Mononuclear cell (primary cell): ENCODE measurements around the gene HDHD5. TPM values are rescaled to one million over a fixed set of nuclear protein-coding genes. Genes with fewer than 3 reads are reported as not detected.

Source experiments
- H3K27me3 ChIP-seq: 2 replicates; pipeline ENCODE4 v1.6.0; 2011; ENCODE audit warnings: low read length, control low read depth; ENCODE audit not compliant: insufficient read depth
- H3K4me1 ChIP-seq: 2 replicates; pipeline ENCODE4 v1.5.1; 2011; ENCODE audit warnings: mild to moderate bottlenecking, low read length, control low read depth; ENCODE audit not compliant: insufficient read depth
- H3K4me3 ChIP-seq: 2 replicates; pipeline ENCODE4 v1.5.1; 2011; ENCODE audit warnings: mild to moderate bottlenecking, low read length, moderate library complexity
- H3K9me3 ChIP-seq: 2 replicates; pipeline ENCODE4 v1.5.1; 2011; ENCODE audit warnings: low read depth, mild to moderate bottlenecking, control low read depth, low read length
- total RNA-seq: library from RNA; depleted of rRNA; stranded (reverse); fragments of >200 nt; gene quantifications from one replicate; pipeline ENCODE4 v1.2.3, GENCODE V29; 2012

The HDHD5 gene
- total RNA-seq, 1 donor, result 12.5 TPM

DNA sequence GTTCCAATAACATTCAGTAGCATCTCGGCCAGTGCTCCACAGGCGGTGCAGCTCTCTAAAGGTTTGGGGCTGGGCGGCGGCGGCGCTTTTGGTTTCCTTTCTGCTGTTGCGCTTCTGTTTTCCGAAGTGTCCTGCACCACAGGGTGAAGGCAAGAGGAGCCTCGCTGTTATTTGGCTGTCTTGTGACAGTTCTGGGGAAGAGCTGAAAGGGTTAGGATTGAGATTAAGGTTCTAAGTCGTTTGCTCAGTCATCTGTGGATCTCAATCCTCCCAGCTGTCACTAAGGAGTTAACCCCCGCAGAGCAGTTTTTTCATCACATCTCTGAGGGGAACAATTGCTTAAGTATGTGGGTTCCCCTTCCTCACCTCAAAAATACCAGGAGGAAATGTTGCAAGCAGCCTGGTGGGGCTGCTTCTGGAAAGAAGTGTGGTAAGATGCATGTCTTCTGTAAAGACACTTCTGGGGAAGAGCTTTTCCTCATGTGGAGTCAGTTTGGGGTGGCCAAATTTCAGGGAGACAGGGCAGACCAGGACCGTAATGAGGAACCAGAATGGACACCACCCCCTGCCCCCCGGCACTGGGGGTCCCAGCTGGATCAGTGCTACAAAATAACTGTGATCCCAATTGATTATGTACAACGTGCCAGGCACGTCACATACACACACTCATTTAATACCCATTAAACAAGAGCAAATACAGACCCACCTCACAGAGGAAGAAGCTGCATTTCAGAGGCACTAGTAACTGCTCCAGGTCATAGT, 52.1 kb downstream of the HDHD5 start:
- H3K27me3 ChIP-seq, result no peaks in the 10 kb centered on the region
- no peaks in the 10 kb centered on the region for H3K9me3 ChIP-seq
- H3K4me3 ChIP-seq, result no peak overlapping the region
- peaks cover 98% of the 10 kb centered on the region for H3K4me1 ChIP-seq

DNA sequence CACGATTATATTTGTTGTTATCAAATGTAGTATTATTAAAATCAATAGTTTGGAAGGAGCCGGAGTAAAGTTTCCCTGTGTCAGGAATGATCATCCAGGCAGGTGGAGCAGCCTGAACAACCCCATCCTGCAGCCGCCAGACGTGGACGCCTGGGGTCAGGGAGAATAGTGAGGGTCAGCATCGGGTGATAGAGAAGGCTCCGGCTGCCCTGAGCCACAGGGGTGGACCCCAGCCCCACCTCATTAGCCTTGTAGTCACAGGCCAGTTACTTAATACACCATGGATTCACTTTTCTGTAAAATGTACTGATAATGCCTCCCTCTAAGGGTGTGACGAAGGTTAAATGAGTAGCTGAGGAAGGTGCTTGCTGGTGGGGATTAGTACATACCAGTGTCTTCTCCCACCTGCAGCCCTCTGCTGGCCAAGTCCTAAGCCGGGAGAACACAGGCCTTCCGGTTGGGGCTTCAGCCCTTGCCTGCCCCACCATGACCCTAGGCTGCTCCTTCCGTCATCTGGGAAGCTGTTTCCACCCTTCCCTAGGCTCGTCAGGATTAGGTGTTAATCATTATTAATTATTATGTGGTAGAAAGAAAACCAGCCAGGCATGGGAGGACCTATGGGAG, 52.8 kb downstream of the HDHD5 start:
- Histone ChIP-seq H3K4me3 (no peak overlapping the region), H3K27me3 (no peaks in the 10 kb centered on the region), H3K9me3 (no peaks in the 10 kb centered on the region), H3K4me1 (peaks cover 98% of the 10 kb centered on the region)

DNA sequence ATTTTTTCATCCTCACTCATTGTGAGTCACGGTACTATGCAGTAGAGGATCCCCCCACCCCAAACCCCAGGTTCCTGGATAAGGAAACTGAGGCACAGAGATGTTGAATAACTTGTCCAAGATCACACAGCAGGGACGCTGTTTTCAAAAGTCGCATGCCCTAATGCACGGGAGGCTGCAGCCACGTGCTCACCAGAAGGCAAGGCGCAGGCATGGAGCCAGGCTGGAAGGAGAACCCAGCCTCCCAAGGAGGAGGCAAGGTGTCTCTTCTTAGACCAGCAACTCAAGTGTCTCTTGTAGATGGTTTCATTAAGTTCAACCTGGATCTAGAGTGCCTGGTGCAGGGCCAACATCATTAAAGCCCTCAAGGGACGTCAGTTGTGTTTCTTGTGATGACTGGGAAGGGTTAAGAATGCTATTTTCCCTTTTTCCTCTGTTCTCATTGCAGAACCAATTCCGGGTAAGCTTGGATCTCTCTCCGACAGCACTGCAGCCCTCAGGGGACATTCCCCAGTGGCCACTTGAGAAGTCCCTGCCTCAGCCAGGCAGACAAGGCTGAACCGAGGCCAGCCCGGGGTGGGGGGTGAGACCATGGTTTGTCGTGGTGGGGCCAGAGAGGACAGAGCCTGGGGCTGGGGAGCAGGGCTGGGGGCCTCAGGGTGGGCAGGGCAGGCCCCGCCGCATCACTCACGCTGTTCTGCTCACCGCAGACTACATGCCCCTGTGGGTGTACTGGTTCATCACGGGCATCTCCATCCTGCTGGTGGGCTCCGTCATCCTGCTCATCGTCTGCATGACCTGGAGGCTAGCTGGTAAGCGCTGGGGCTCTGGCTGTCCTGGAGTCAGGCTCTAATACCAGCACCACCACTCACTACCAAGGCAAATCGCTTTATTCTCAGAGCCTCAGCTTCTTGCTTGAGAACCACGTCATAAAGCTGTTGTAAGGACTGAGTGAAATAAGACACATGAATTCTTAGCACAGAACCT, 53.6 kb downstream of the HDHD5 start:
- no peak overlapping the region for H3K4me3 ChIP-seq
- H3K27me3 ChIP-seq, result no peaks in the 10 kb centered on the region
- H3K4me1 ChIP-seq, result peaks cover 100% of the 10 kb centered on the region
- no peaks in the 10 kb centered on the region for H3K9me3 ChIP-seq

DNA sequence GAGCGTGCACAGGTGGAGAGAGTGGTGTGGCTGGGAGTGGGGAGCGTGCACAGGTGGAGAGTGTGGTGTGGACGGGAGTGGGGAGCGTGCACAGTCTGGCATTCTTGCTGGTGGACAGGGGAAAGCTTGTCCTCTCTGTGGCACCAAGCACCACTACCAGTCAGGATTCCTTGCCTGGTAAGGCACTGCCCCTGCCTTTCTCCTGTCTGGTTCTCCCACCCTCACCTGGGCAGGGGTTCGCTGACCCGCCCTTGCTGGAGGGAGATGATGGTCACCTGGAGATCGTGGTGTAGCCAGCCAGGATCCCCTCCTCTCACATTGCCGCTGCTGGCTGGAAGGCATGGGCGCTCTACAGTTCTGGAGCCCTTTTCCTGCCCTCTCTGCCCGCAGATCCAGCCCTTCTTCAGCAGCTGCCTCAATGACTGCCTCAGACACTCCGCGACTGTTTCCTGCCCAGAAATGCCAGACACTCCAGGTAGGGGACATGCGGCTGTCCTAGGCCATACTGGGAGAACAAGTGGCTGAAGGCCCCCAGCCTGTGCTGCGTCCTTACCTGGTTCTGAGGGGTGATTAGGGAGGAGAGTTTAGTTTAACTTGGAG, 54.6 kb downstream of the HDHD5 start:
- Histone ChIP-seq H3K27me3 (no peaks in the 10 kb centered on the region), H3K4me3 (no peak overlapping the region), H3K9me3 (no peaks in the 10 kb centered on the region), H3K4me1 (peaks cover 100% of the 10 kb centered on the region)

DNA sequence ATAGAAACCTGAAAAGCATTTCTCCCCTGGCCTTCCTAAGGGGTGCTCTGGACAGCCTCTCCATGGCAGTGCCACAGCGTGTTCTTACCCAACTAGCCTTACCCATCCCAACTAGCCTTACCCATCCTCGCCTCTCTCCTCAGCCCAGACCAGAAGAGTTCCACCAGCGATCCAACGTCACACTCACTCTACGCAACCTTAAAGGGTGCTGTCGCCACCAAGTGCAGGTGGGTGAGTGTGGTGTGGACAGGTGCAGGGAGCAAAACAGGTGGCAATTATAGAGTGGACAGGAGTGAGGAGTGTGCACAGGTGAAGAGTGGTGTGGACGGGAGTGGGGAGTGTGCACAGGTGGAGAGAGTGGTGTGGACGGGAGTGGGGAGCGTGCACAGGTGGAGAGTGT, 55.7 kb downstream of the HDHD5 start:
- H3K27me3 ChIP-seq, result no peaks in the 10 kb centered on the region
- H3K4me3 ChIP-seq, result no peak overlapping the region
- H3K4me1 ChIP-seq, result peaks cover 100% of the 10 kb centered on the region
- no peaks in the 10 kb centered on the region for H3K9me3 ChIP-seq

DNA sequence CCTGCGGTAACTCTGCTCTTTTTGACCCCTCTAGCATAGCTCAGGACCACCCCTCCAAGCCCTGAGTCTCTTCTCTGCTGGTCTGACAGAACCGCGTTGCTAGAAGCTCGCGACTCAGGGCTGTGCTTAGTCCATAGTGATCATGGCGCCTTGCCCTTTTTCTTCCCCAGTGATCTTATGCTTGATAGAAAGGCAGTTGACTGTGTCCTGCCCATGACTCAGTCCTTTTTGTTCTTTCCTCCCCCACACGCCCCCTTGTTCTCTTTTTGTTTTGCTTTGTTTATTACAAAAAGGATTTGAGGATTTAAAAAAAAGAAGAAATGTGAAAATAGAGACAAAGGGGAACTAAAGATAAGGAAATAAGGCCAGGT, 56.8 kb downstream of the HDHD5 start:
- Histone ChIP-seq H3K4me1 (peaks cover 100% of the 10 kb centered on the region), H3K4me3 (no peak overlapping the region)

DNA sequence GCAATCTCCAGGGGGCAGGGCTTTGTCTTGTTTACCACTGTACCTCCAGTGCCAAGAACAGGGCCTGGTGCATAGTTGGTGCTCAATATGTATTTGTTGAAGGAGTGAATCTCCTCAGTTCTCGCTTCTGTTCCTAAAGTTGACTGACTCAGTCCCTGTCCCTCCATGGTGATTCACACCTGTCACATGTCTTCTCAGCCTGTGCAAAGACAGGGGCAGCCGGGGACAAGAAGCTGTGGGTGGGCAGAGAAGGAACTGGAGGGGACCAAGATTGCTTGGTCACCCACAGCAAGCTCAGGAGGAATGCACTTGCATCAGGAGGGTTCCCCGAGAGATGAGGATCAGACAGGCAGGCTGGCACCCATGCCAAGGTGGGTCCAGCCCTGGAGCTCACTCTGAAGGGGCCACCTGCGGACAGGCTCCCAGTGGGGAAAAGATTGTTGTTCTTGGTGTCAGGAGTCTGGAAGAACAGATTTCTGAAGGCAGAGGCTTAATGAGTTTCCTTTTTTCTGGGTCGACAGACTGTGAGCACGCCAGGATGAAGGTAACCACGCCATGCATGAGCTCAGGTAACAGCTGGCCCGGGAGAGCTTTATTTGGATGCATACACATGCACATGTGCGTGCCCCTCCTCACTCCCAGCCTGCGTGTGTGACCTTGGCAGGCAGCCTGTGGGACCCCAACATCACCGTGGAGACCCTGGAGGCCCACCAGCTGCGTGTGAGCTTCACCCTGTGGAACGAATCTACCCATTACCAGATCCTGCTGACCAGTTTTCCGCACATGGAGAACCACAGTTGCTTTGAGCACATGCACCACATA, 57.4 kb downstream of the HDHD5 start:
- Histone ChIP-seq H3K9me3 (no peaks in the 10 kb centered on the region), H3K27me3 (no peaks in the 10 kb centered on the region), H3K4me1 (peaks cover 100% of the 10 kb centered on the region), H3K4me3 (no peak overlapping the region)

More for the DNA sequence above, 56.8 kb downstream of the HDHD5 start:
- Histone ChIP-seq H3K9me3 (no peaks in the 10 kb centered on the region), H3K27me3 (no peaks in the 10 kb centered on the region)

DNA sequence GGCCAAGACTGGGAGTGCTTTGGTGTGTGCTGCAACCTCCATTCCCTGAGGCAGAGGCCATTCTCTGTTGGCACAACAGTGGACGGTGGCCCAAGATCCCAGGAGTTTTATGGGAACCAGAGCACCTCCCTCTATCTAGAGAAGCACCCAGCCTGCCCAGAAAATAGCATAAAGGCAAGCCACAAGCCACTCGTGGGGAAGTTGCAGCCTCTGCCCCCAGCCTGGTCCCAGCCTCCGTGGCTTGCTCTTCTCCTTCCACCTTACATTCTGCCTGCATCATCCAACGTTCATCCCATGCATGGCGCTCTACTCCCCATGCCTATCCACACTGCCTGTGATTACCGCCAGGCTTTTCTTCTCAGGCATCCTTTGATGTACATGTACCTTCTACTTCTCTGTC, 58.5 kb downstream of the HDHD5 start:
- Histone ChIP-seq H3K4me3 (no peak overlapping the region), H3K4me1 (peaks cover 100% of the 10 kb centered on the region)

DNA sequence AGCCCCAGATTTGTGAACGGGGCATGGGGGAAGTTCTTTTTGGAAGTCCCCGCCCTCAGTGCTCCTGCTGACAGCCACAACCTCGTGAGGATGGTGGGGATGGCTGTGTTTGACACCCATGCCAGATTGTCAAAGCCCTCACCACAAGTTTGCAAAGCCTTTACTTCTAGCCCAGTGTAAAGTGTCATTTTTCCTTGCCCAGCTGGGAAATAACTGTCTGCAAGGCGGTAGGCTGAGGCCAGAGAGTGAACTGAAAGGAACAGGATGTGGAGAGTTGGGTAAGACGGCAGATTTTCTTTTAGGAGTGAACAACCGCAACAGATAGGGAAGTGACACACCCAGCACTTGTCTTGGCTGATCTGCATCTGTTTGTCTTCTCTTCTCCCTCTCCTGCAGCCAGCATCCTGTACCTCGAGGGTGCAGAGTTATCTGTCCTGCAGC, 60.7 kb downstream of the HDHD5 start:
- Histone ChIP-seq H3K9me3 (no peaks in the 10 kb centered on the region), H3K4me1 (peaks cover 94% of the 10 kb centered on the region), H3K27me3 (no peaks in the 10 kb centered on the region), H3K4me3 (no peak overlapping the region)

More for the DNA sequence above, 58.5 kb downstream of the HDHD5 start:
- no peaks in the 10 kb centered on the region for H3K27me3 ChIP-seq
- H3K9me3 ChIP-seq, result no peaks in the 10 kb centered on the region

DNA sequence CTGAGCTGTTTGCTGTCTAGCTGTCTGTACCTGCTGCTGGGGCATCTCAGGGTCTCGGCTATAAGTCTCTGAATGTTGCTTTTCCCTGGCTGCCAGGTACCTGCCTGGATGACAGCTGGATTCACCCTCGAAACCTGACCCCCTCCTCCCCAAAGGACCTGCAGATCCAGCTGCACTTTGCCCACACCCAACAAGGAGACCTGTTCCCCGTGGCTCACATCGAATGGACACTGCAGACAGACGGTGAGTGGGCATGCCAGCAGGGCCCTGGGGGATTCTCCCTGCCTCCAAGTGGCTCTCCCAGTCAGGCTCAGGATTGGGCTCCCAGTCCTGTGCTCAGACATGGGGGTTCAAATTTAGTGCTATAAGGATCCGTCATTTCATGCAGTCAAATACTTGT, 61.4 kb downstream of the HDHD5 start:
- no peaks in the 10 kb centered on the region for H3K9me3 ChIP-seq
- H3K27me3 ChIP-seq, result no peaks in the 10 kb centered on the region
- peaks cover 94% of the 10 kb centered on the region for H3K4me1 ChIP-seq
- H3K4me3 ChIP-seq, result no peak overlapping the region

DNA sequence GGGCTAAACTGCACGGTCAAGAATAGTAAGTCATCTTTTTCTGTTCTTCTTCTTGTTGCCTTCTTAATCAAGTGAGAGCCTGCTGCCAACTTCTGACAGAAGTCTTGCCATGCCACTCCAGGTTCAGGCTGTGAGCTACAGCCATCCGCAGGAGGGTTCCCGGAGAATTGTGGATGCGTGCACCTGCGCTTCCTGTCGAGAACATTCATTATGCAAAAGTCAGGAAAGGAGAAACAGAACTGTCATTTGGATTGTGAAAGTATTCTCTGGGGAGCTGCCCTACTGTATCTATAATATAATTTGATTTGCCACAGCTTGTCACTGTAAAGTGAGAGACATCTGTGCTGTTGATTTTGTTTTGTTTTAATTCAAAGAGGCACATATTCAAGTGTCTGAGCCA, 62.0 kb downstream of the HDHD5 start:
- Histone ChIP-seq H3K4me1 (peaks cover 94% of the 10 kb centered on the region), H3K27me3 (no peaks in the 10 kb centered on the region), H3K4me3 (no peak overlapping the region), H3K9me3 (no peaks in the 10 kb centered on the region)

DNA sequence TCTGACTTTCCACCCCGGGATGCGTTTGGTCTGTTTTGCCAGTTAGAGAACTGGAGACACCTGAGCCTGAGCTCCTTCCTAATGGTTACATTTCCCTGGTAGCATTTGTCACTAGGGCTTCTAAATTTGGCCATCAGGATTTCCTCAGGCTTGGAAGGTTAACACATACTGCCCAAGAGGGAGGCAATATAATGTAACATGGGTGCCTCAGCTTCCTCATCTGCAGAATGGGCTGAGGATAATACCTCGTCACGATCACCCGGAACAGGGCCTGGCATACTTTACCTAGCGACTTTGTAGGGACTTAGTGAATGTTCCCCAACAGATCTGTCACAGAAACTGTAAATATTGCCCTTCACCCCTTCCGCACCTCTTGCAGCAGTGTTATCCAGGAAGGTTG, 63.0 kb downstream of the HDHD5 start:
- Histone ChIP-seq H3K27me3 (no peaks in the 10 kb centered on the region), H3K4me3 (no peak overlapping the region), H3K9me3 (no peaks in the 10 kb centered on the region), H3K4me1 (peaks cover 94% of the 10 kb centered on the region)

DNA sequence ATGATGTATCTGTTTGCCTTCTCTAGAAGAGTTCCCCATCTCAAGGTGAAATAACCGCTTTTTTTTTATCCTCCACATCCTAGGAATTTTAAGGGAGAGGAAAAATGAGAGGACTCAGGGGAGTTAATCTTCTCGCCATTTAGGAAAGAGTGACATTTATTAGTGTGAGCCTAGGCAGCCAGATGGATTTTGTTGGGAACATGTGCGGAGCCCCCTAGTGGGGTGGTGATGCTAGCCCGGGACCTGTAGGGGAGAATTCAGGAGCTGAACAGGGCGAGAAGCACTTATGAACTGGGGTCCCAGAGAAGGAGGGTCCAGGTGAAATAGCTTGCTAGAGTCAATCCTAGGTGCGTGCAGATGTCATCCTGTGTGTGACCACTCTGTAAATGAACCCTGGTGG, 63.5 kb downstream of the HDHD5 start:
- Histone ChIP-seq H3K4me3 (no peak overlapping the region), H3K4me1 (peaks cover 94% of the 10 kb centered on the region), H3K27me3 (no peaks in the 10 kb centered on the region), H3K9me3 (no peaks in the 10 kb centered on the region)

DNA sequence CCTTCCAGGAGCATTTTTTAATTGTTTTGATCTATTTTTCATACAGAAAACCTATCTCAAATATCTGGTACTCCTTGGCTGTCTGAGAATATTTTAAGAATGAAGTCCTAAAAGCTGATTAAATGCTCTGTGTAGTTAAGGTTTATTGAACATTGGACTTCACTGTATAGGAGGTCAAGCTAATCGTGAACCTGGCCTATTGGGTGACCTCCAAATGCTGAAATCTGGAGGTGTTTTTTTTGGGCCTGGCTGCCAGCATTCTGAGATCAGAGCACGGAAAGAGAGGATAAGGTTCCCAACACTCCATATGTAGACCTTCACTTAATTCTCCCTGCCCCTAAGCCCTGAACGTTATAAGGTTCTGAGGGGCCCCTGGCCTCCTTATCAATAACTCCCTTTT, 66.0 kb downstream of the HDHD5 start:
- Histone ChIP-seq H3K4me1 (peaks cover 91% of the 10 kb centered on the region), H3K4me3 (no peak overlapping the region), H3K9me3 (no peaks in the 10 kb centered on the region), H3K27me3 (no peaks in the 10 kb centered on the region)
